Nephron progenitor cell (in vitro differentiated cells): ENCODE results near the gene CEP20.
"Not testable (repeated sequence)": the region's sequence is repeated elsewhere in the genome, so short reads cannot be mapped to it uniquely, and the experiment has no call there.

ENCODE experiments used
- DNase-seq: peaks from one replicate; pipeline ENCODE4 v3.0.0; 2021
- H3K27ac Mint-ChIP-seq: 2 replicates; pipeline ENCODE4 v1.8.0; 2021; ENCODE audit warnings: mild to moderate bottlenecking, moderate library complexity, mixed read lengths
- H3K27me3 Mint-ChIP-seq: 2 replicates; pipeline ENCODE4 v1.8.0; 2021; ENCODE audit warnings: mild to moderate bottlenecking, low read depth, mixed read lengths; ENCODE audit not compliant: poor library complexity
- H3K36me3 Mint-ChIP-seq: 2 replicates; pipeline ENCODE4 v1.8.0; 2021; ENCODE audit warnings: low read depth, mixed read lengths
- H3K4me1 Mint-ChIP-seq: 2 replicates; pipeline ENCODE4 v1.8.0; 2021; ENCODE audit warnings: mixed read lengths
- H3K4me3 Mint-ChIP-seq: 2 replicates; pipeline ENCODE4 v1.8.0; 2021; ENCODE audit warnings: mild to moderate bottlenecking, moderate library complexity, mixed read lengths
- H3K9me3 Mint-ChIP-seq: 2 replicates; pipeline ENCODE4 v1.8.0; 2021; ENCODE audit warnings: mild to moderate bottlenecking, moderate library complexity, mixed read lengths
- CTCF ChIP-seq: fragments of 200-600 bp; sonication (generic); IDR thresholded peaks from 2 replicates; pipeline ENCODE4 v1.5.0; 2021; ENCODE audit warnings: antibody characterized with exemption

CEP20 gene

GRCh38 chr16:15888072-15888976, at the start of gene CEP20:
CEP20 (minus strand) TSS chr16:15888603; CDS start chr16:15888585, 18 bp downstream.
- Mint-ChIP-seq H3K4me3 (peak within 1 kb of the TSS; percentile 98), H3K4me1 (peaks cover 31% of the 10 kb centered on the region), H3K36me3 (peaks cover 5% of the 10 kb centered on the region), H3K9me3 (no peaks in the 10 kb centered on the region), H3K27ac (peak within 1 kb of the TSS; percentile 97), H3K27me3 (peaks cover 5% of the 10 kb centered on the region)
- no peak for TF ChIP-seq CTCF
- DNase-seq: peak; percentile 99

GRCh38 chr16:15936809-15937208, 48.4 kb upstream of the CEP20 start:
- H3K4me1 Mint-ChIP-seq, H3K36me3 Mint-ChIP-seq: not testable (repeated sequence)

GRCh38 chr16:15934991-15935390, 46.6 kb upstream of the CEP20 start:
- no peak for DNase-seq
- TF ChIP-seq CTCF: no peak
- Mint-ChIP-seq H3K27ac (no peak overlapping the region), H3K4me3 (no peak overlapping the region), H3K27me3 (peaks cover 2% of the 10 kb centered on the region), H3K4me1 (no peaks in the 10 kb centered on the region), H3K36me3 (no peaks in the 10 kb centered on the region), H3K9me3 (peaks cover 16% of the 10 kb centered on the region)

More at GRCh38 chr16:15936809-15937208, 48.4 kb upstream of the CEP20 start:
- DNase-seq, H3K27ac Mint-ChIP-seq, H3K27me3 Mint-ChIP-seq, H3K4me3 Mint-ChIP-seq: not testable (repeated sequence)
- peaks cover 16% of the 10 kb centered on the region for H3K9me3 Mint-ChIP-seq

GRCh38 chr16:15933781-15934180, 45.4 kb upstream of the CEP20 start:
- Mint-ChIP-seq H3K4me3 (no peak overlapping the region), H3K27me3 (no peaks in the 10 kb centered on the region), H3K9me3 (peaks cover 16% of the 10 kb centered on the region), H3K4me1 (peaks cover 3% of the 10 kb centered on the region), H3K36me3 (no peaks in the 10 kb centered on the region), H3K27ac (no peak overlapping the region)
- no peak for DNase-seq
- no peak for TF ChIP-seq CTCF

- Mint-ChIP-seq H3K4me1 (peaks cover 7% of the 10 kb centered on the region), H3K27me3 (no peaks in the 10 kb centered on the region), H3K9me3 (peaks cover 16% of the 10 kb centered on the region), H3K27ac (no peak overlapping the region), H3K4me3 (no peak overlapping the region), H3K36me3 (no peaks in the 10 kb centered on the region)
- TF ChIP-seq CTCF: no peak
- DNase-seq: no peak
Observed at GRCh38 chr16:15932939-15933338, 44.5 kb upstream of the CEP20 start.

- Mint-ChIP-seq H3K36me3 (no peaks in the 10 kb centered on the region), H3K4me3 (no peak overlapping the region), H3K9me3 (peaks cover 5% of the 10 kb centered on the region), H3K27ac (peak overlapping the region; percentile 84), H3K4me1 (peaks cover 13% of the 10 kb centered on the region), H3K27me3 (peaks cover 11% of the 10 kb centered on the region)
- TF ChIP-seq CTCF: no peak
- DNase-seq: no peak
Observed at GRCh38 chr16:15928261-15929104, 40.1 kb upstream of the CEP20 start.
